GM10266 (cell line): ENCODE measurements around the gene ITSN1.

ENCODE experiments used
- DNase-seq: peaks from one replicate; pipeline ENCODE4 v3.0.0; 2012; ENCODE audit errors: extremely low spot score
- TF ChIP-seq, protein P1 (sequence below): IDR thresholded peaks from 2 replicates; pipeline ENCODE4 v1.5.1; 2012; ENCODE audit warnings: mild to moderate bottlenecking, low read depth; ENCODE audit not compliant: control insufficient read depth, insufficient read depth; ENCODE audit errors: missing control alignments

Gene ITSN1

GRCh38 chr21:33767236-33767635, 124.9 kb downstream of the ITSN1 start:
- DNase-seq, result no peak
- TF ChIP-seq, protein P1, sequence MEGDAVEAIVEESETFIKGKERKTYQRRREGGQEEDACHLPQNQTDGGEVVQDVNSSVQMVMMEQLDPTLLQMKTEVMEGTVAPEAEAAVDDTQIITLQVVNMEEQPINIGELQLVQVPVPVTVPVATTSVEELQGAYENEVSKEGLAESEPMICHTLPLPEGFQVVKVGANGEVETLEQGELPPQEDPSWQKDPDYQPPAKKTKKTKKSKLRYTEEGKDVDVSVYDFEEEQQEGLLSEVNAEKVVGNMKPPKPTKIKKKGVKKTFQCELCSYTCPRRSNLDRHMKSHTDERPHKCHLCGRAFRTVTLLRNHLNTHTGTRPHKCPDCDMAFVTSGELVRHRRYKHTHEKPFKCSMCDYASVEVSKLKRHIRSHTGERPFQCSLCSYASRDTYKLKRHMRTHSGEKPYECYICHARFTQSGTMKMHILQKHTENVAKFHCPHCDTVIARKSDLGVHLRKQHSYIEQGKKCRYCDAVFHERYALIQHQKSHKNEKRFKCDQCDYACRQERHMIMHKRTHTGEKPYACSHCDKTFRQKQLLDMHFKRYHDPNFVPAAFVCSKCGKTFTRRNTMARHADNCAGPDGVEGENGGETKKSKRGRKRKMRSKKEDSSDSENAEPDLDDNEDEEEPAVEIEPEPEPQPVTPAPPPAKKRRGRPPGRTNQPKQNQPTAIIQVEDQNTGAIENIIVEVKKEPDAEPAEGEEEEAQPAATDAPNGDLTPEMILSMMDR, result no peak

DNA sequence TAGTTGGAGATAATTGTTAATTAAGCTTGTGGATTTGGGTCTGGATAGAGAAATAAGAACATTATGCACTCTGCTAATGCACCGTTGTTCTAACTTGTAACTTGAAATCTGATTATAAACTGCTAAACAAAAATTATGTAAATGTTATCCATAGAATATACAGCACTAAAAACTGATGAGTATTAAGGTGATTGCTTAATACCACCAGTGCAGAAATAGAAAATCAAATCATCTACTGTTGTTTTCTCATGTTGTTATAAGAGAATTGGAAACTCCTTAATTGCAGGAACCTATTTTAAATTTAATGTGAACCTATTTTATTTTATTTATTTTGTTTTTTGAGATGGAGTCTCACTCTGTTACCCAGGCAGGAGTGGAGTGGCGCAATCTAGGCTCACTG, 125.7 kb downstream of the ITSN1 start:
- TF ChIP-seq, protein P1, result no peak
- no peak for DNase-seq

DNA sequence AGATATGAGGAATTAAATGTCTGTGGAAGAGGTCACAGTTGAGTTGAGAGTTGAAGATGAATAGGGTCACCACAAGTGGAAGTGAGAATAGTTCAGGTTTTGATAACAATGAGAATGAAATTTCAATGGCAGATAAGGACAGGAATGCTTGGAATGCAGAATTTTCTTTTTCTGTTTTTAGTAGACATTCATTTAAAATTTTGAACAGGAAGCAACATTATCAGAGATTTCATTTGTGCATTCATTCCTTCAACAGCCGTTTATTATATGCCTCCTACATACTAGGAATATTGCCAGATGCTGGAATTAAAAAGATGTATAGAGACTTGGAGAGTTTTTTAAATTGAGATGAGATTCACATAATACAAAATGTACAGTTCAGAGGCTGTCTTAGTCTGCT, 126.8 kb downstream of the ITSN1 start:
- no peak for DNase-seq
- TF ChIP-seq, protein P1, result no peak

GRCh38 chr21:33770542-33770941, 128.2 kb downstream of the ITSN1 start:
- DNase-seq, result no peak
- TF ChIP-seq, protein P1, result no peak

GRCh38 chr21:33771976-33772375, 129.7 kb downstream of the ITSN1 start:
- DNase-seq, result no peak
- TF ChIP-seq, protein P1, result no peak

- no peak for DNase-seq
- TF ChIP-seq, protein P1, result no peak
These were observed 132.2 kb downstream of the ITSN1 start for GRCh38 chr21:33774551-33774950.

GRCh38 chr21:33775100-33775828, 133.0 kb downstream of the ITSN1 start:
- no peak for DNase-seq
- TF ChIP-seq, protein P1, result no peak
